Measurements from ENCODE around the gene PNKD. TPM values are rescaled to one million over a fixed set of nuclear protein-coding genes. Genes with fewer than 3 reads are reported as not detected.

The PNKD gene
- total RNA-seq, 2 donors from 2014 or later, result 21.1 to 31.2 TPM

- Mint-ChIP-seq H3K27me3 (no peaks in the 10 kb centered on the region), H3K4me1 (peaks cover 17% of the 10 kb centered on the region), H3K36me3 (ENCODE audit: low read depth) (no peaks in the 10 kb centered on the region), H3K27ac (peak overlapping the region; percentile 80), H3K4me3 (peak overlapping the region; percentile 85)
- H3K9me3 ChIP-seq (ENCODE audit: control insufficient read depth, low read length, poor library complexity, severe bottlenecking), result no peaks in the 10 kb centered on the region
- peak; percentile 46 to 65 (median 63) for DNase-seq
- ATAC-seq, result peak; percentile 89
These were observed 97.3 kb downstream of the PNKD start for GRCh38 chr2:218367415-218368149.

DNA sequence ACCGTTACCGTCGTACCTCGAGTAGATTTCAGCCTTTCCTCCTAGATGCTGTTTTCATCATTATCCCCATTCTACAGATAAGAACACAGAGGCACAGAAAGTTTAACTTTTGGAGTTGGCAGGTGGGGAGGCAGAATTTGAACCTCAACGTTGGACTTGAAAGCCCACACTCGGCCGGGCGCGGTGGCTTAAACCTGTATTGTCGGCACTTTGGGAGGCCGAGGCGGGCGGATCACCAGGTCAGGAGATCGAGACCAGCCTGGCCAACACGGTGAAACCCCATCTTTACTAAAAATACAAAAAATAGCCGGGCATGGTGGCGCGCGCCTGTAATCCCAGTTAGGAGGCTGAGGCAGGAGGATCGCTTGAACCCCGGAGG, 97.8 kb downstream of the PNKD start:
- Mint-ChIP-seq H3K4me1 (peaks cover 19% of the 10 kb centered on the region), H3K36me3 (ENCODE audit: low read depth) (no peaks in the 10 kb centered on the region), H3K4me3 (peak overlapping the region; percentile 85), H3K27ac (peak overlapping the region; percentile 80), H3K27me3 (no peaks in the 10 kb centered on the region)
- ATAC-seq (no peak), DNase-seq (no peak)
- H3K9me3 ChIP-seq (ENCODE audit: control insufficient read depth, low read length, poor library complexity, severe bottlenecking), result no peaks in the 10 kb centered on the region

GRCh38 chr2:218368621-218369153, 98.4 kb downstream of the PNKD start:
- no peaks in the 10 kb centered on the region for H3K27me3 Mint-ChIP-seq
- H3K9me3 ChIP-seq (ENCODE audit: control insufficient read depth, low read length, poor library complexity, severe bottlenecking), result no peaks in the 10 kb centered on the region
- H3K27ac Mint-ChIP-seq, result peak overlapping the region; percentile 91
- no peaks in the 10 kb centered on the region for H3K36me3 Mint-ChIP-seq (ENCODE audit: low read depth)
- peaks cover 19% of the 10 kb centered on the region for H3K4me1 Mint-ChIP-seq
- DNase-seq (no peak), ATAC-seq (no peak)
- H3K4me3 Mint-ChIP-seq, result peak overlapping the region; percentile 52

DNA sequence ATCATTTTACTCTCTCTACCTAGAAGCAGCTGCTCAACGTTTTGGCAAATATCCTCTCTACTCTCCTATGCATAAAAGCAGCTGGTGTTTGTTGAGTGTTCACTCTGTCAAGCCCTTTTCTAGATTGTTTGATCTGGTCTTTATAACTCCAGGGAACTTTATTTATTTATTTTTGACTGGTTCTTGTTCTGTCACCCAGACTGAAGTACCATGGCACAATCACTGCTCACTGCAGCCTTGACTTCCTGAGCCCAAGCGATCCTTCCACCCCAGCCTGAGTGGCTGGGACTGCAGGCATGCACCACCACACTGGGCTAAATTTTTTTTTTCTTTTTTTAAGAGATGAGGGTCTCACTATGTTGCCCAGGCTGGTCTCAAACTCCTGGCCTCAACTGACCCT, 99.0 kb downstream of the PNKD start:
- peaks cover 19% of the 10 kb centered on the region for H3K4me1 Mint-ChIP-seq

DNA sequence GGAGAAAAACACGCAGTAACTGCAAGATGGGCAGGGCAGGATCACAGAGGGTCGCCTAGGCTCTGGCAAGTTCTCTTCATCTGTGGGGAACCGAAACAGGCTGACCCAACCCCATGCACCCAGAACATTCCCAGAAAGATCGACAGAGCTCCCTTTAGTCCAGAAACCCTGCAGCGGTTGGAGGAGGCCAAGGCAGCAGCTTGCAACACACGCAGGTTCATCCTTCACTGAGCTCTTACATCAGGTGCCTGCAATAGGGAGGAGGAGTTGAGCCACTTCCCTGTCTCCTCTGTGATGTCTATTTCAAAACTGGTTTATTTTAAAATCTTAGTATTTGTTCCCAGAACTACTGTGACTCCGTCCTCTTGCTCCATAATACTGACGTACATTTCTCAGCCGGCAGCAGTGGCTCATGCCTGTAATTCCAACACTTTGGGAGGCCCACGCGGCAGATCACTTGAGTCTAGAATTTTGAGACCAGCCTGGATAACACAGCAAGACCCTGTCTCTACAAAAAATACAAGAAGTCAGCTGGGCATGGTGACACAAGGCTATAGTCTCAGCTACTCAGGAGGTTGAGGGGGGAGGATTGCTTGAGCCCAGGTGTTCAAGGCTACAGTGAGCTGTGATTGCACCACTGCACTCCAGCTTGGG, 100.2 kb downstream of the PNKD start:
- H3K27me3 Mint-ChIP-seq, result no peaks in the 10 kb centered on the region
- no peak for DNase-seq
- no peak for ATAC-seq
- H3K9me3 ChIP-seq (ENCODE audit: control insufficient read depth, low read length, poor library complexity, severe bottlenecking), result no peaks in the 10 kb centered on the region
- H3K36me3 Mint-ChIP-seq (ENCODE audit: low read depth), result no peaks in the 10 kb centered on the region
- H3K4me1 Mint-ChIP-seq, result peaks cover 19% of the 10 kb centered on the region
- no peak overlapping the region for H3K4me3 Mint-ChIP-seq
- H3K27ac Mint-ChIP-seq, result peak overlapping the region; percentile 91

More for the DNA sequence above, 99.0 kb downstream of the PNKD start:
- no peak overlapping the region for H3K4me3 Mint-ChIP-seq
- H3K9me3 ChIP-seq (ENCODE audit: control insufficient read depth, low read length, poor library complexity, severe bottlenecking), result no peaks in the 10 kb centered on the region
- no peaks in the 10 kb centered on the region for H3K27me3 Mint-ChIP-seq
- DNase-seq, result no peak
- no peaks in the 10 kb centered on the region for H3K36me3 Mint-ChIP-seq (ENCODE audit: low read depth)
- no peak for ATAC-seq
- H3K27ac Mint-ChIP-seq, result peak overlapping the region; percentile 91

DNA sequence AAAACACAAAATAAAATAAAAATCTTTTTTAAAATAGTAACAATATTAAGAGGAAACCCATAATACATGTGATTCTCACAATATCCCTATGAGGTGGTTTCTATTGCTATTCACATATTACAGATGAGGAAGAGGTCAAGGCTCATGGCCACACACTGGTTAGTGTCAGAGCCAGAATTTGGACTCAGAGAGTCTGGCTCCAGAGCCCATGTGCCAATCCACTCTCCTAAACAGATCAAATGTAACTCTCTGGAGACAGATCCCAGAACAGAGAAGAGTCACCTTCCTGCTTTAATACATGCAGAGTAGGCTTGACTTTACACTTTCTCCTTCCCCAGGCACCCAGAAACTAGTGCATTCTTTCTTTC, 101.6 kb downstream of the PNKD start:
- ATAC-seq (no peak), DNase-seq (no peak)
- Mint-ChIP-seq H3K4me1 (peaks cover 19% of the 10 kb centered on the region), H3K27ac (no peak overlapping the region), H3K36me3 (ENCODE audit: low read depth) (no peaks in the 10 kb centered on the region), H3K27me3 (no peaks in the 10 kb centered on the region), H3K4me3 (no peak overlapping the region)
- H3K9me3 ChIP-seq (ENCODE audit: control insufficient read depth, low read length, poor library complexity, severe bottlenecking), result no peaks in the 10 kb centered on the region

DNA sequence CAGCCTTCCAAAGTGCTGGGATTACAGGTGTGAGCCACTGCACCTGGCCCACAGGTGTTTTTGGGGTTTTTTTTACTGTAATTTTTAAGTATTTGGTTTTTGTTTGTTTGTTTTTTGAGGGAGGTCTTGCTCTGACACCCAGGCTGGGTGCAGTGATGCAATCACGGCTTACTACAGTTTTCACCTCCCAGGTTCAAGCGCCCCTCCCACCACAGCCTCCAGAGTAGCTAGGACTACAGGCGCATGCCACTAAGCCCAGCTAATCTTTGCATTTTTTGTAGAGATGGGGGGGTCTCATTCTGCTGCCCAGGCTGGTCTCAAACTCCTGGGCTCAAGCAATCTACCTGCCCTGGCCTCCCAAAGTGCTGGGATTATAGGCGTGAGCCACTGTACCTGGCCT, 104.5 kb downstream of the PNKD start:
- no peak overlapping the region for H3K27ac Mint-ChIP-seq
- H3K36me3 Mint-ChIP-seq (ENCODE audit: low read depth), result no peaks in the 10 kb centered on the region
- DNase-seq (no peak), ATAC-seq (no peak)
- no peak overlapping the region for H3K4me3 Mint-ChIP-seq
- no peaks in the 10 kb centered on the region for H3K9me3 ChIP-seq (ENCODE audit: control insufficient read depth, low read length, poor library complexity, severe bottlenecking)
- no peaks in the 10 kb centered on the region for H3K27me3 Mint-ChIP-seq
- peaks cover 13% of the 10 kb centered on the region for H3K4me1 Mint-ChIP-seq

GRCh38 chr2:218375212-218375611, 104.9 kb downstream of the PNKD start:
- DNase-seq (no peak), ATAC-seq (no peak)
- Mint-ChIP-seq H3K36me3 (ENCODE audit: low read depth) (no peaks in the 10 kb centered on the region), H3K27ac (no peak overlapping the region), H3K4me1 (peaks cover 11% of the 10 kb centered on the region), H3K27me3 (no peaks in the 10 kb centered on the region), H3K4me3 (no peak overlapping the region)
- no peaks in the 10 kb centered on the region for H3K9me3 ChIP-seq (ENCODE audit: control insufficient read depth, low read length, poor library complexity, severe bottlenecking)

- no peaks in the 10 kb centered on the region for H3K27me3 Mint-ChIP-seq
These were observed 107.7 kb downstream of the PNKD start for GRCh38 chr2:218378053-218378452.

DNA sequence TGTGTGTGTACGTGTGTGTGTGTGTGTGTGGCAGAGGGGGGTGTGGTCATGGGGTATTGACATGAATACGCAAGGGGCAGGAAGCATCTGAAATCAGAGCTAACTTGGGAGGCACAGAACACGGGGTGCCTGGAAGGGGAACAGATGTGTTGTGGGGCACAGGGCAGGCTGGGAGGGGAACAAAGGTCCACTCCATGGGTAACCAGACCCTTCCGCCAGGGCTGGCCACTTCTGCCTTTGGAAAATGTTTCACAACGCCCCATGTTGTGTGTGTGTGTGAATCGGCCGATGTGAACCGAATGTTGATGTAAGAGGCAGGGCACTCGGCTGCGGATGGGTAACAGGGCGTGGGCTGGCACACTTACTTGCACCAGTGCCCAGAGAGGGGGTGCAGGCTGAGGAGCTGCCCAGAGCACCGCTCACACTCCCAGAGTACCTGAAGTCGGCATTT, 111.6 kb downstream of the PNKD start, which contains the start of gene SLC11A1:
Gene SLC11A1 (plus strand): TSS at position 358 of the 451 bp plus-strand sequence. CDS start 96 bp downstream, outside the sequence.
- Mint-ChIP-seq H3K27ac (no peak within 1 kb of the TSS), H3K4me3 (no peak within 1 kb of the TSS), H3K27me3 (peaks cover 6% of the 10 kb centered on the region), H3K36me3 (ENCODE audit: low read depth) (no peaks in the 10 kb centered on the region), H3K4me1 (peaks cover 2% of the 10 kb centered on the region)
- DNase-seq (no peak), ATAC-seq (peak; percentile 25)
- H3K9me3 ChIP-seq (ENCODE audit: control insufficient read depth, low read length, poor library complexity, severe bottlenecking), result no peaks in the 10 kb centered on the region

More at GRCh38 chr2:218378053-218378452, 107.7 kb downstream of the PNKD start:
- no peak overlapping the region for H3K4me3 Mint-ChIP-seq
- peaks cover 4% of the 10 kb centered on the region for H3K4me1 Mint-ChIP-seq
- ATAC-seq, result no peak
- DNase-seq, result no peak
- no peaks in the 10 kb centered on the region for H3K36me3 Mint-ChIP-seq (ENCODE audit: low read depth)
- no peak overlapping the region for H3K27ac Mint-ChIP-seq
- no peaks in the 10 kb centered on the region for H3K9me3 ChIP-seq (ENCODE audit: control insufficient read depth, low read length, poor library complexity, severe bottlenecking)

GRCh38 chr2:218382785-218383184, 112.5 kb downstream of the PNKD start:
- ATAC-seq (no peak), DNase-seq (no peak)
- no peak overlapping the region for H3K27ac Mint-ChIP-seq
- peaks cover 7% of the 10 kb centered on the region for H3K4me1 Mint-ChIP-seq
- H3K4me3 Mint-ChIP-seq, result no peak overlapping the region
- H3K9me3 ChIP-seq (ENCODE audit: control insufficient read depth, low read length, poor library complexity, severe bottlenecking), result no peaks in the 10 kb centered on the region
- H3K36me3 Mint-ChIP-seq (ENCODE audit: low read depth), result no peaks in the 10 kb centered on the region
- H3K27me3 Mint-ChIP-seq, result peaks cover 11% of the 10 kb centered on the region

DNA sequence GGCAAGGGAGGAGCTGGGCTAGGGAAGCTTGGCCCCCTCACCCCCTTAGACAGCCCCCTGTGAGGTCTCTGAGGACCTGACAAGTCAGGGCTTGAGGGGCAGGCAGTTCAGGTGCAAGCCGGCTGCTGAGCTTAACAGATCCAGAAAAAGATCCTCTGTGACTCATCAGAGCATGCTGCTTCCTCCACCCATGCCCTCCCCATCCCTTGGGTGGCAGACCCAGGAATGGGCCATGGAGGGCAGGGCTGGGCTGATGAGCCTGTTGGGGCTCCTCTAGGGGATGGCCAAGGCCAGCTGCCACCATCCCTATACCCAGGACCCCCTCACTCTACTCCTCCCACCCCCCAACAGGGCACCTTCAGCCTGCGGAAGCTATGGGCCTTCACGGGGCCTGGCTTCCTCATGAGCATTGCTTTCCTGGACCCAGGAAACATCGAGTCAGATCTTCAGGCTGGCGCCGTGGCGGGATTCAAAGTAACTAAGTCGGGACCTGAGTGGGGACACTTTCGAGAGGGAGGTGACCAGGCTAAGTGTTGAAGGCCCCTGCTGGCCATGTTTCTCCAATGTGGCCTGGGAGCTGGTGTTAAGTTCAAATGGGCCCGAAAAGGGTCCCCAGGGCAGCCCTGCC, 113.7 kb downstream of the PNKD start:
- Mint-ChIP-seq H3K4me1 (peaks cover 7% of the 10 kb centered on the region), H3K4me3 (no peak overlapping the region), H3K36me3 (ENCODE audit: low read depth) (no peaks in the 10 kb centered on the region), H3K27ac (no peak overlapping the region), H3K27me3 (peaks cover 11% of the 10 kb centered on the region)
- DNase-seq (no peak), ATAC-seq (no peak)
- no peaks in the 10 kb centered on the region for H3K9me3 ChIP-seq (ENCODE audit: control insufficient read depth, low read length, poor library complexity, severe bottlenecking)

GRCh38 chr2:218384975-218385374, 114.7 kb downstream of the PNKD start:
- H3K9me3 ChIP-seq (ENCODE audit: control insufficient read depth, low read length, poor library complexity, severe bottlenecking), result no peaks in the 10 kb centered on the region
- Mint-ChIP-seq H3K27ac (no peak overlapping the region), H3K4me3 (no peak overlapping the region), H3K4me1 (peaks cover 5% of the 10 kb centered on the region), H3K27me3 (peaks cover 11% of the 10 kb centered on the region), H3K36me3 (ENCODE audit: low read depth) (no peaks in the 10 kb centered on the region)
- DNase-seq, result no peak
- ATAC-seq, result no peak
